Measurements from ENCODE around the gene RABAC1. TPM values are rescaled to one million over a fixed set of nuclear protein-coding genes. Genes with fewer than 3 reads are reported as not detected.

RABAC1 gene
- total and polyA plus RNA-seq, 2 experiments from 2014 or later, result 151 to 206 TPM

DNA sequence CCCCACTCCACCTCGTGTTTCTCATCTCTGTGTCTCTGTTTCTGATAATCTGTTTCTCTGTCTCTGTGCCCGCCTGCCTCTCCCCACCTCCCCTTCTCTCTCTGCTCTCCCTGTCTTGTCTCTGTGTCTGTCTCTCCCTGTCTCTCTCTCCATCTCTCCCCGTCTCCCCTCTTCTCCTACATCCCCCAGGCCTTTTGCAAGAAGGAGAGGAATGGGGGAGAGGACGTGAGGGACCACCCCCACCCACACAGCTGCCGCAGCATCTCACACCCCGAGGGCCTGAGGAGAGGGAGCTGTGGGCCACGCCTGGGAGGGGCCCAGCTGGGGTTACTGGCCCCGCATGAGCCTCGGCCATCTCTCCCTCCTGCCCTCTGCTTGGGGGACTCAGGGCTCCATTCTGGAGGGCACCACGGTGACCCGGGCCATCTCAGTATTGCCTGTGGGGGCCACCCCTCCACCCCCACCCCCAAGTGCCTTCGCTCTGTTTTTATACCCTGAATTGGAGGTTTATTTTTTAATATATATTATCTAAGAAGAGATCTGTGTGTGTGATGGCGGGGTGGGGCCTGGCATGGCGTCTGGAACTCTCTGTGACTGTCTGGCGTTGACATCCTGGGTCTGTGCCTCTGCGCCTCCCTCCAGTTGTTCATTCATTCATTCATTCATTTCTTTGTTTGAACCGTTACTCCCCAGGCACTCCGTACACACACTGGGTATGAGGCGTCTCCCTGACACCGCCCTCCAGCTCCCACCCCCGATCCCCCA is 52.0 kb downstream of the RABAC1 start:
- no peaks in the 10 kb centered on the region for H3F3A ChIP-seq (replicated peaks; ENCODE audit: low read depth)
- Mint-ChIP-seq H3K27ac (no peak overlapping the region), H3K36me3 (ENCODE audit: low read depth) (peaks cover 36% of the 10 kb centered on the region), H3K4me1 (peaks cover 18% of the 10 kb centered on the region), H3K9me3 (peaks cover 3% of the 10 kb centered on the region; the same call in 1 of the 3 replicates), H3K4me3 (no peak overlapping the region; the same call in 2 of the 3 replicates), H3K27me3 (ENCODE audit: insufficient read depth, low read depth, poor library complexity) (peaks cover 36% of the 10 kb centered on the region)
- no peak overlapping the region for H3K4me2 ChIP-seq
- no peak for TF ChIP-seq ZNF331 (CRISPR knock-in tag; IDR thresholded peaks at IDR 0.05; ENCODE audit: low read depth)
- TF ChIP-seq CREB1 (CRISPR knock-in tag; IDR thresholded peaks at IDR 0.05; ENCODE audit: low read depth), result no peak
- TF ChIP-seq JUNB (IDR thresholded peaks at IDR 0.05; ENCODE audit: unreplicated experiment), result no peak
- TF ChIP-seq EZH2phosphoT487 (IDR thresholded peaks at IDR 0.05; ENCODE audit: unreplicated experiment), result no peak
- TF ChIP-seq EZH2 (IDR thresholded peaks at IDR 0.05; ENCODE audit: low read depth, unreplicated experiment), result no peak
- no peak for TF ChIP-seq NANOG (IDR thresholded peaks at IDR 0.05; ENCODE audit: borderline replicate concordance)
- TF ChIP-seq, protein P1, sequence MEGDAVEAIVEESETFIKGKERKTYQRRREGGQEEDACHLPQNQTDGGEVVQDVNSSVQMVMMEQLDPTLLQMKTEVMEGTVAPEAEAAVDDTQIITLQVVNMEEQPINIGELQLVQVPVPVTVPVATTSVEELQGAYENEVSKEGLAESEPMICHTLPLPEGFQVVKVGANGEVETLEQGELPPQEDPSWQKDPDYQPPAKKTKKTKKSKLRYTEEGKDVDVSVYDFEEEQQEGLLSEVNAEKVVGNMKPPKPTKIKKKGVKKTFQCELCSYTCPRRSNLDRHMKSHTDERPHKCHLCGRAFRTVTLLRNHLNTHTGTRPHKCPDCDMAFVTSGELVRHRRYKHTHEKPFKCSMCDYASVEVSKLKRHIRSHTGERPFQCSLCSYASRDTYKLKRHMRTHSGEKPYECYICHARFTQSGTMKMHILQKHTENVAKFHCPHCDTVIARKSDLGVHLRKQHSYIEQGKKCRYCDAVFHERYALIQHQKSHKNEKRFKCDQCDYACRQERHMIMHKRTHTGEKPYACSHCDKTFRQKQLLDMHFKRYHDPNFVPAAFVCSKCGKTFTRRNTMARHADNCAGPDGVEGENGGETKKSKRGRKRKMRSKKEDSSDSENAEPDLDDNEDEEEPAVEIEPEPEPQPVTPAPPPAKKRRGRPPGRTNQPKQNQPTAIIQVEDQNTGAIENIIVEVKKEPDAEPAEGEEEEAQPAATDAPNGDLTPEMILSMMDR (conservative IDR thresholded peaks at IDR 0.05; ENCODE audit: low read depth in 2 of 2), result no peak
- no peak for TF ChIP-seq ZNF114 (CRISPR knock-in tag; IDR thresholded peaks at IDR 0.05)
- no peak for TF ChIP-seq POLR2AphosphoS5 (IDR thresholded peaks at IDR 0.05; ENCODE audit: low read depth)
- TF ChIP-seq, protein P2, sequence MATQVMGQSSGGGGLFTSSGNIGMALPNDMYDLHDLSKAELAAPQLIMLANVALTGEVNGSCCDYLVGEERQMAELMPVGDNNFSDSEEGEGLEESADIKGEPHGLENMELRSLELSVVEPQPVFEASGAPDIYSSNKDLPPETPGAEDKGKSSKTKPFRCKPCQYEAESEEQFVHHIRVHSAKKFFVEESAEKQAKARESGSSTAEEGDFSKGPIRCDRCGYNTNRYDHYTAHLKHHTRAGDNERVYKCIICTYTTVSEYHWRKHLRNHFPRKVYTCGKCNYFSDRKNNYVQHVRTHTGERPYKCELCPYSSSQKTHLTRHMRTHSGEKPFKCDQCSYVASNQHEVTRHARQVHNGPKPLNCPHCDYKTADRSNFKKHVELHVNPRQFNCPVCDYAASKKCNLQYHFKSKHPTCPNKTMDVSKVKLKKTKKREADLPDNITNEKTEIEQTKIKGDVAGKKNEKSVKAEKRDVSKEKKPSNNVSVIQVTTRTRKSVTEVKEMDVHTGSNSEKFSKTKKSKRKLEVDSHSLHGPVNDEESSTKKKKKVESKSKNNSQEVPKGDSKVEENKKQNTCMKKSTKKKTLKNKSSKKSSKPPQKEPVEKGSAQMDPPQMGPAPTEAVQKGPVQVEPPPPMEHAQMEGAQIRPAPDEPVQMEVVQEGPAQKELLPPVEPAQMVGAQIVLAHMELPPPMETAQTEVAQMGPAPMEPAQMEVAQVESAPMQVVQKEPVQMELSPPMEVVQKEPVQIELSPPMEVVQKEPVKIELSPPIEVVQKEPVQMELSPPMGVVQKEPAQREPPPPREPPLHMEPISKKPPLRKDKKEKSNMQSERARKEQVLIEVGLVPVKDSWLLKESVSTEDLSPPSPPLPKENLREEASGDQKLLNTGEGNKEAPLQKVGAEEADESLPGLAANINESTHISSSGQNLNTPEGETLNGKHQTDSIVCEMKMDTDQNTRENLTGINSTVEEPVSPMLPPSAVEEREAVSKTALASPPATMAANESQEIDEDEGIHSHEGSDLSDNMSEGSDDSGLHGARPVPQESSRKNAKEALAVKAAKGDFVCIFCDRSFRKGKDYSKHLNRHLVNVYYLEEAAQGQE (IDR thresholded peaks at IDR 0.05; ENCODE audit: unreplicated experiment), result no peak
- TF ChIP-seq STAT1 (IDR thresholded peaks at IDR 0.05; ENCODE audit: unreplicated experiment), result no peak
- TF ChIP-seq, protein P3, sequence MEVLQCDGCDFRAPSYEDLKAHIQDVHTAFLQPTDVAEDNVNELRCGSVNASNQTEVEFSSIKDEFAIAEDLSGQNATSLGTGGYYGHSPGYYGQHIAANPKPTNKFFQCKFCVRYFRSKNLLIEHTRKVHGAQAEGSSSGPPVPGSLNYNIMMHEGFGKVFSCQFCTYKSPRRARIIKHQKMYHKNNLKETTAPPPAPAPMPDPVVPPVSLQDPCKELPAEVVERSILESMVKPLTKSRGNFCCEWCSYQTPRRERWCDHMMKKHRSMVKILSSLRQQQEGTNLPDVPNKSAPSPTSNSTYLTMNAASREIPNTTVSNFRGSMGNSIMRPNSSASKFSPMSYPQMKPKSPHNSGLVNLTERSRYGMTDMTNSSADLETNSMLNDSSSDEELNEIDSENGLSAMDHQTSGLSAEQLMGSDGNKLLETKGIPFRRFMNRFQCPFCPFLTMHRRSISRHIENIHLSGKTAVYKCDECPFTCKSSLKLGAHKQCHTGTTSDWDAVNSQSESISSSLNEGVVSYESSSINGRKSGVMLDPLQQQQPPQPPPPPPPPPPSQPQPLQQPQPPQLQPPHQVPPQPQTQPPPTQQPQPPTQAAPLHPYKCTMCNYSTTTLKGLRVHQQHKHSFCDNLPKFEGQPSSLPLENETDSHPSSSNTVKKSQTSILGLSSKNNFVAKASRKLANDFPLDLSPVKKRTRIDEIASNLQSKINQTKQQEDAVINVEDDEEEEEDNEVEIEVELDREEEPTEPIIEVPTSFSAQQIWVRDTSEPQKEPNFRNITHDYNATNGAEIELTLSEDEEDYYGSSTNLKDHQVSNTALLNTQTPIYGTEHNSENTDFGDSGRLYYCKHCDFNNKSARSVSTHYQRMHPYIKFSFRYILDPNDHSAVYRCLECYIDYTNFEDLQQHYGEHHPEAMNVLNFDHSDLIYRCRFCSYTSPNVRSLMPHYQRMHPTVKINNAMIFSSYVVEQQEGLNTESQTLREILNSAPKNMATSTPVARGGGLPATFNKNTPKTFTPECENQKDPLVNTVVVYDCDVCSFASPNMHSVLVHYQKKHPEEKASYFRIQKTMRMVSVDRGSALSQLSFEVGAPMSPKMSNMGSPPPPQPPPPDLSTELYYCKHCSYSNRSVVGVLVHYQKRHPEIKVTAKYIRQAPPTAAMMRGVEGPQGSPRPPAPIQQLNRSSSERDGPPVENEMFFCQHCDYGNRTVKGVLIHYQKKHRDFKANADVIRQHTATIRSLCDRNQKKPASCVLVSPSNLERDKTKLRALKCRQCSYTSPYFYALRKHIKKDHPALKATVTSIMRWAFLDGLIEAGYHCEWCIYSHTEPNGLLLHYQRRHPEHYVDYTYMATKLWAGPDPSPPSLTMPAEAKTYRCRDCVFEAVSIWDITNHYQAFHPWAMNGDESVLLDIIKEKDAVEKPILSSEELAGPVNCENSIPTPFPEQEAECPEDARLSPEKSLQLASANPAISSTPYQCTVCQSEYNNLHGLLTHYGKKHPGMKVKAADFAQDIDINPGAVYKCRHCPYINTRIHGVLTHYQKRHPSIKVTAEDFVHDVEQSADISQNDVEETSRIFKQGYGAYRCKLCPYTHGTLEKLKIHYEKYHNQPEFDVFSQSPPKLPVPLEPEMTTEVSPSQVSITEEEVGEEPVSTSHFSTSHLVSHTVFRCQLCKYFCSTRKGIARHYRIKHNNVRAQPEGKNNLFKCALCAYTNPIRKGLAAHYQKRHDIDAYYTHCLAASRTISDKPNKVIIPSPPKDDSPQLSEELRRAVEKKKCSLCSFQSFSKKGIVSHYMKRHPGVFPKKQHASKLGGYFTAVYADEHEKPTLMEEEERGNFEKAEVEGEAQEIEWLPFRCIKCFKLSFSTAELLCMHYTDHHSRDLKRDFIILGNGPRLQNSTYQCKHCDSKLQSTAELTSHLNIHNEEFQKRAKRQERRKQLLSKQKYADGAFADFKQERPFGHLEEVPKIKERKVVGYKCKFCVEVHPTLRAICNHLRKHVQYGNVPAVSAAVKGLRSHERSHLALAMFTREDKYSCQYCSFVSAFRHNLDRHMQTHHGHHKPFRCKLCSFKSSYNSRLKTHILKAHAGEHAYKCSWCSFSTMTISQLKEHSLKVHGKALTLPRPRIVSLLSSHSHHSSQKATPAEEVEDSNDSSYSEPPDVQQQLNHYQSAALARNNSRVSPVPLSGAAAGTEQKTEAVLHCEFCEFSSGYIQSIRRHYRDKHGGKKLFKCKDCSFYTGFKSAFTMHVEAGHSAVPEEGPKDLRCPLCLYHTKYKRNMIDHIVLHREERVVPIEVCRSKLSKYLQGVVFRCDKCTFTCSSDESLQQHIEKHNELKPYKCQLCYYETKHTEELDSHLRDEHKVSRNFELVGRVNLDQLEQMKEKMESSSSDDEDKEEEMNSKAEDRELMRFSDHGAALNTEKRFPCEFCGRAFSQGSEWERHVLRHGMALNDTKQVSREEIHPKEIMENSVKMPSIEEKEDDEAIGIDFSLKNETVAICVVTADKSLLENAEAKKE (CRISPR knock-in tag; IDR thresholded peaks at IDR 0.05), result no peak
- TF ChIP-seq, protein P4, sequence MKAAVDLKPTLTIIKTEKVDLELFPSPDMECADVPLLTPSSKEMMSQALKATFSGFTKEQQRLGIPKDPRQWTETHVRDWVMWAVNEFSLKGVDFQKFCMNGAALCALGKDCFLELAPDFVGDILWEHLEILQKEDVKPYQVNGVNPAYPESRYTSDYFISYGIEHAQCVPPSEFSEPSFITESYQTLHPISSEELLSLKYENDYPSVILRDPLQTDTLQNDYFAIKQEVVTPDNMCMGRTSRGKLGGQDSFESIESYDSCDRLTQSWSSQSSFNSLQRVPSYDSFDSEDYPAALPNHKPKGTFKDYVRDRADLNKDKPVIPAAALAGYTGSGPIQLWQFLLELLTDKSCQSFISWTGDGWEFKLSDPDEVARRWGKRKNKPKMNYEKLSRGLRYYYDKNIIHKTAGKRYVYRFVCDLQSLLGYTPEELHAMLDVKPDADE (IDR thresholded peaks at IDR 0.05), result no peak
- no peak overlapping the region for H3K27ac ChIP-seq (ENCODE audit: low read depth)
- no peaks in the 10 kb centered on the region; the same call in 1 of the 2 replicates for H4K20me1 ChIP-seq (replicated peaks; ENCODE audit: insufficient read depth)
- no peaks in the 10 kb centered on the region for H3K9me2 ChIP-seq (ENCODE audit: insufficient read depth)
- H3K79me2 ChIP-seq (replicated peaks; ENCODE audit: insufficient read depth), result no peaks in the 10 kb centered on the region
- no peak overlapping the region for H2AFZ ChIP-seq
- no peaks in the 10 kb centered on the region; the same call in 1 of the 2 replicates for H3K4me1 ChIP-seq (ENCODE audit: insufficient read depth)
- no peak overlapping the region for H3K4me3 ChIP-seq
- ATAC-seq, result no peak
- no peak for DNase-seq (ENCODE audit: low spot score)
- H3K36me3 ChIP-seq (ENCODE audit: insufficient read depth), result peaks cover 3% of the 10 kb centered on the region; the same call in 1 of the 2 replicates
- H3K27me3 ChIP-seq (ENCODE audit: insufficient read depth), result peaks cover 35% of the 10 kb centered on the region
